Uterine smooth muscle cell (primary cell): ENCODE measurements around the gene SFXN1. TPM values are rescaled to one million over a fixed set of nuclear protein-coding genes. Genes with fewer than 3 reads are reported as not detected.

Experiments
- total RNA-seq: library from RNA; depleted of rRNA; stranded (reverse); fragments of >200 nt; gene quantifications from 2 replicates; pipeline ENCODE4 v1.2.3, GENCODE V29; 2014

Gene SFXN1, protein sequence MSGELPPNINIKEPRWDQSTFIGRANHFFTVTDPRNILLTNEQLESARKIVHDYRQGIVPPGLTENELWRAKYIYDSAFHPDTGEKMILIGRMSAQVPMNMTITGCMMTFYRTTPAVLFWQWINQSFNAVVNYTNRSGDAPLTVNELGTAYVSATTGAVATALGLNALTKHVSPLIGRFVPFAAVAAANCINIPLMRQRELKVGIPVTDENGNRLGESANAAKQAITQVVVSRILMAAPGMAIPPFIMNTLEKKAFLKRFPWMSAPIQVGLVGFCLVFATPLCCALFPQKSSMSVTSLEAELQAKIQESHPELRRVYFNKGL
- 133 and 241 TPM in 2 replicates for total RNA-seq

GRCh38 chr5:175478384-175479124 lies at the start of gene SFXN1:
SFXN1 (plus strand) TSS chr5:175478560; CDS start chr5:175492104, 13,544 bp downstream.

DNA sequence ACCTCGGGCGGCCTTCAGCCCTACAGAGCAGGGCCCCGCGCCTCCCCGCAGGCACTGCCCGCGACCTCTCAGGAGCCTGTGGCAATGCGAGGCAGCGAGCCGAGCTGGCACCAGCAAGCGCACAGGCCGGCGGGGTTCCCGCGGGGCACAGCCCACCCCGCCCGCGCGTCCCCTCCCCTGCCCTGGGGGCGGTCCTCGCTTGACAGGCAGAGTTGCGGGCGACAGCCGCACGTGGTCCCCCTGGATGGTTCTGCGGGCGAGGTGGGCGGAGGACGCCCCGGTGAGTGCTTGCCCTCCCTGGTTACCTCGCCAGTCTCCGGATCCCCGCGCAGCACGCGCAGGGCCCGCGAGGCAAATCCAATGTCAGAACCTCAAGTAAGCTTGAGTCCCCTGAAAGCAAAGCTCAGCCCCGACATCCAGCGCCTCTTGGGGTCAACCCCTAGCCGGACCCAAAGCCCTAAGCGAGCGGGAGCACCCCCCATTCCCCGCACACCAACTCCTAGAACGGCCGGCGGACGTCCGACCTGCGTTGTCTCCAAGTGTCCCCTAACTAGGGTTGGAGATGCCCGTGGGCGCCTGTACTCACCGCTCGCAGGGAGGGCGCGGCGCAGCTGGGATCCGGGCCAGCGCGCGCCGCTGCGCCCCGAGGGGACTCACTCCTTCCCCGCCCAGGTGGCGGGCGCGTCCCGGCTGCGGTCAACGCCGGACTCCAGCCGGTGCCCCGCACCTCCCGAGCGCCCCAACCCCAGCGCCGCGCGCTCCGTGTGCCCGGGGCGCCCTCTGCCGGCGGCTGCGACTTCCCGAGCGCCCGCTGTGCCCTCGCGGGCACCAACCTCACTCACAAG lies 34.1 kb upstream of the SFXN1 start, which contains the start of gene DRD1:
Gene DRD1 (minus strand): TSS at position 123 of the 845 bp plus-strand sequence. CDS start 1,083 bp downstream, outside the sequence.

Other genes with a start within 250 kb of the SFXN1 start
- gene DRD1, start 34.4 kb upstream of the SFXN1 start, total RNA-seq, result not detected in 2 replicates
- gene HRH2, start 179.5 kb downstream of the SFXN1 start, total RNA-seq, result not detected in 2 replicates